ENCODE data around the gene BCL10. TPM values are rescaled to one million over a fixed set of nuclear protein-coding genes. Genes with fewer than 3 reads are reported as not detected.

The BCL10 gene
- total RNA-seq, 4 donors from 2014 or later, result 14.9 to 24.0 (median 19.5) TPM

- no peak for TF ChIP-seq CTCF (IDR thresholded peaks at IDR 0.05; ENCODE audit: low read depth)
Observed at GRCh38 chr1:85289207-85289847, 12.9 kb upstream of the BCL10 start.

DNA sequence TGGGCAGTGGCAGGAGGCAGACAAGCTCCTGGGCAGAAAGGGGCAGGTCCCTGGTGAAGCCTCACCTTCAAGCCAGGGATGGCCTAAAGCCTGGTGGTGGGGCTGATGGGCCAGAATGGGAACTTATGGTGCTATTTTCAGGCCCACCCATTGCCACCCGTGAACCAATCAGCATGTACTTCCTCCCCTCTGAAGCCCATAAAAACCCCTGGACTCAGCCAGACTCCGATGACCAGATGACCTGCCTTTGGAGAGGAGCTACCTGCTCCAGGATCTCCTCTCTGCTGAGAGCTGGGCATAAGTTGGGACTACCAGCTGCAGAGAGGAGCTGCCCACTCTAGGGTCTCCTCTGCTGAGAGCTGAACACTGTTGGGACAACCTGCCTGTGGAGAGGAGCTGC, 7.8 kb upstream of the BCL10 start:
- no peak for TF ChIP-seq CTCF (IDR thresholded peaks at IDR 0.05; ENCODE audit: low read depth)

- TF ChIP-seq CTCF (IDR thresholded peaks at IDR 0.05; ENCODE audit: low read depth), result no peak
Observed at GRCh38 chr1:85283475-85284199, 7.2 kb upstream of the BCL10 start.

GRCh38 chr1:85282424-85282823, 6.0 kb upstream of the BCL10 start:
- no peak for TF ChIP-seq CTCF (IDR thresholded peaks at IDR 0.05; ENCODE audit: low read depth)

GRCh38 chr1:85280636-85281035, 4.2 kb upstream of the BCL10 start:
- TF ChIP-seq CTCF (IDR thresholded peaks at IDR 0.05; ENCODE audit: low read depth), result no peak

DNA sequence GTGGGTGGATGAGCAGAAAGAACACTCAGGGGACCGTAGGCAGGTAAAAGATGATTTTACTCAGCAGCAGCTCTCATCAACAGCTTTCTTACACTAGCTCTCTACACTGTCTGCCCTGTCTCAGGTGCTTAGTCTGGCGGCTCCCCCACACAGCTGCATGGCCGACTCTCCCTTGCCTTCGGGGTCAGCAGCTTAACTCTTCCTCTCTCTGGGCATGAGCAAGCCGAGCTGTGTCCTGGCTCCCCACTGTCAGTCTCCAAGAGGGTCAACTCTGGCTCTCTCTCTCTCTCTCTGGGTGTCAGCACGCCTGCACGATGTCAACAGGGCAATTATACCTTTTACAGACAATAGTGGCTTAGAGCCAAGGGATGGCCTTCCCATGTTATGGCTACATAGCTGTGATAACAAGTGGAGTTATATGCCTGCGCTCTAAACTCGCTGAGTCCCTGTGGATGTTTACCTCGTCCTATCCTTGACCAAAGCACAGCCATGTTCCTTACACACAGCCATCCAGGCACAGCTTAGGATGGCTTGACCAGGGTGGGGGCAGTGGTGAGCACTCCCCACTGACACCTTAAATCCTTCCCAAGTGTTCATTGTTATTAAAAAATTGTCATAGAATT, 3.1 kb upstream of the BCL10 start:
- TF ChIP-seq CTCF (IDR thresholded peaks at IDR 0.05; ENCODE audit: low read depth), result no peak

GRCh38 chr1:85278853-85279314, 2.5 kb upstream of the BCL10 start:
- no peak for TF ChIP-seq CTCF (IDR thresholded peaks at IDR 0.05; ENCODE audit: low read depth)

Measured in subcutaneous adipose tissue (tissue), 4 donors.